GM19351 (cell line): Measurements from ENCODE around the gene PALLD.

Experiments
- ATAC-seq: cut with Tn5 transposase; IDR thresholded peaks from one replicate; pipeline ENCODE4 v1.9.1; 2021; ENCODE audit warnings: mild to moderate bottlenecking, moderate library complexity; ENCODE audit not compliant: unreplicated experiment

The PALLD gene

DNA sequence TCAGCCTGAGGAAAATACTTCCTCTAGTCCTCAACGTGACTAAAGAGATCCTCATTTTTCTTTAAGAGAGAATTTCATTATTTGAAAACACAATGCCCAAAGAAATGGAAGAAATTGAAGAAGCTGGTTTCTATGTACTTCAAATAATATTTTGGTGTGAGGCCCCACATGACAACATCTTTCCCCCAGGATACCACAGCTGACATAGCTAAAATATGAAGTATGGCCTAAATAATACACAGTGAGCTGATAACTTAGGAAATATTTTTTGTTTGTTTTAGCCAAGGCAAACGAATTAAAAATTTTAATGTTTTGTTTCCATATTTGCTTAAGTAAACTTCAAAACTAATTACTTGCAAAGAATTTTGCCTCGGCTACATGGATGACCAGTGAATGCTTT is 364.0 kb downstream of the PALLD start:
- ATAC-seq, result no peak

DNA sequence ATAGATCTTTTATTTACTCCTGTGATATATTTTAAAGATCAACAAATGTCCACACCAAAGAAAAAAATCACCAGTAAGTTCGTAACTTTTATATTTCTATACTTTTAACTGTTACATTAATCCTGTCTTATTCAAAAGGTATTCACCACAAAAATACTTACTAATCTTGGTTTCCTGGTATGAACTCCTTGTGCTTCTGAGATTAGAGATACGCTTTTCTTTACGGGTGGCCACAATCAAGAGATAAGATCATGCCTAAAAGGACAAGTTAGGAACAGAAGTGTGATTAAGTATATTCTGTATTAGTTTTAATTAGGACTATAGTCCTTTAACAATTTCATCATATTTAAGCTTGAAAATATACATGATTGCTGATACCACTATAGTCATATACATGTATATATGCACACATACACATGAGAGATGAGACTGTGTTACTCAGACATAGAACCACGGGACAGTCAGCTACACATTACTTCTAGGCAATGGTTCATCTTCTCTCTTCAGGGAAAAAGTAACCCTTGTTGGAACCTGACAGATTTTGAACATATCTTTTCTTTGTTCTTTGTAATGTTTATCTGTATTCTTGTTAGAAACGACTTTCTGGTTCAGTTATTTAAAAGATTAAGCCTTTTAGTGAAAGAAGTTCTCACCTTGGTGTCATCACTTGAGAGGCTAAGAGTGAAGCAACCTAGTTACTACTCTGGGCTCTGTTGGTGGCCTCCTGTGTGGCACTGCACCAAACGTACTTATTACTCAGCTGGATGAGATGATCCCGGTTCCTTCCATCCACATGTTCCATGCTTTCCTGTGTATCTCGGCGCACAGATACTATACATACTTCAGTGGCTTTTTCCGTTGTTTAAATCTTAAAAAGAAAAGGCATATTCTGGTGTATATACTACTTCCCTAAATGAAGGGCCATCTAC is 367.1 kb downstream of the PALLD start:
- no peak for ATAC-seq

DNA sequence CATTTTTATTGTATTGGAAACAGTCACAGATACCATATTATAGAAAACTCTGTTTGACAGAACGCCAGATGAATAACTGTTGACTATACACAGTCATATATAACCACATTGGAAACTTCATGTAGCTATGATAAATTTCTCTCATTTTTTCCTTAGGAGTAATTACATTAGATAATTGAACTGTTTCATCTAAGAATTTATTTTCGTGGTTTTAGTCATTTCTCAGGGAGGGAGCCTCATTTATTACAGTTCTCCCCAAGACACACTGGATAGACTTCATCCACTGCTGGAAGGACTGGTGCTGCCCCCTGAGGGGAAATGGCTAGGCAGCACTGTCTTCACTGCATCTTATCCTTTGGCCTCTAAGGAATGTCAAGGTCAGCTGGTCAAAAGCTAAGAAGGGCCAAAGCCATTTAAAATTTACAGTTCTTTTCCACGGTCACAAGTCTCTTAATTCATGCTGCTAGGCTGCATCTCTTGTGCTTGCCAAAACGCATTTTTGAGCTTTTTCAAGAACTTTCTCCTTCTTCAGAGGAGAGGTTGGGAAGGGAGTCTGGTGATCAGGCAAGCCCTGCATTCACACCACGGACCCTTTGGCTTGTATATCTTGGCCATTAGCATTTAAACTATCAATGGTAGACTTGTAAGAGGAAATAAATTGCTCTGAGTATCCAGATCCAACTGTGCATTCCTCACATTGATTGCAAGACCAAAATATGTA is 368.1 kb downstream of the PALLD start:
- no peak for ATAC-seq

DNA sequence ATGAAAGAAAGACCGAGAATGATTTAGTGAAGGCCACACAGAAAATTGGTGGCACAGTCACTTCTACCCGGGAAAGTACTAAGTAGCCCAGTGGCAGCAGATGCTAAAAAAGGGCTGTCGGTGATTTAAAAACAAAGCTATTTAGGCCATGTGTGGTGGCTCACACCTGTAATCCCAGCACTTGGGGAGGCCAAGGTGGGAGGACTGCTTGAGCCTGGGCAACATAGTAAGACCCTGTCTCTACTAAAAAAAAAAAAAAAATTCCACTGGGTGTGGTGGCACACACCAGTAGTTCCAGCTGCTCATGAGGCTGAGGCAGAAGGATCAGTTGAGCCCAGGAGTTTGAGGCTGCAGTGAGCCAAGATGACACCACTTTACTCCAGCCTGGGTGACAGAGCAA is 369.0 kb downstream of the PALLD start:
- ATAC-seq, result no peak

DNA sequence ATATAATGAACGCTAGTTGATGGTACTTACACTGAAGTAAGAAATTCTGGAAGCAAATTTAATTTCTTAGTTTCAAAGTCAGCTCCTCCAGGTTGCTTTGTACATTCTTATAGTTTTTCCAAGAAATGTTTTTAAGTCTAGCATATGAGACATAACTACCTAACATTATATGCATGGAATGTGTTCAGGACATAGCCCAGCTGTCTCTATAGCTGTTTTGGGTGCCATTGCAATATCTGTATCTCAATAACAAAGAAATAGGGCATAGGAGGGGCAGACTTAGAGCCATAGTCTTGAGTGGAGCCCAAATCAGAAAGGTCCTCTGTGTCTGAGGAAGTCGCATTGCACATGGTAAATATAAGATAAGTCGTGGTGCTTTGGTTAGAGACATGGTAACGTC is 369.8 kb downstream of the PALLD start:
- ATAC-seq, result no peak

DNA sequence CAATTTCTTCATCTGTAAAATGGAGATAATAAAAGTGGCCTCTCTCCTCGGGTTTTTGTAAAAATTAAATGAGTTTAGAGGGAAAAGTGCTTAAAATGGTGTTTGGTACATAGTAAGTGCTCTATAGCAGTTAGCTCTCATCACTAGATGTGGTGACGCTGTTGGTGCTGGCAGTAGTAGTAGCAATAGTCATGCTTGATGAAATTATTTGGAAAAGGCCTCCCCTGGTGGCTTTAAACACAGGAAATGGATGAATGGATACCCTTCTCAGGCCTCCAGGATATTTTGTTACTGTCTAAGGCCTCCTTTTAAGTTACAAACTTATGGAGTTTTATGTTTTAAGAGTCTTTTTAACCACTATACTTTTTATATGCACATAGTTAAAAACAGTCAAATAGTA is 370.3 kb downstream of the PALLD start:
- ATAC-seq, result no peak

DNA sequence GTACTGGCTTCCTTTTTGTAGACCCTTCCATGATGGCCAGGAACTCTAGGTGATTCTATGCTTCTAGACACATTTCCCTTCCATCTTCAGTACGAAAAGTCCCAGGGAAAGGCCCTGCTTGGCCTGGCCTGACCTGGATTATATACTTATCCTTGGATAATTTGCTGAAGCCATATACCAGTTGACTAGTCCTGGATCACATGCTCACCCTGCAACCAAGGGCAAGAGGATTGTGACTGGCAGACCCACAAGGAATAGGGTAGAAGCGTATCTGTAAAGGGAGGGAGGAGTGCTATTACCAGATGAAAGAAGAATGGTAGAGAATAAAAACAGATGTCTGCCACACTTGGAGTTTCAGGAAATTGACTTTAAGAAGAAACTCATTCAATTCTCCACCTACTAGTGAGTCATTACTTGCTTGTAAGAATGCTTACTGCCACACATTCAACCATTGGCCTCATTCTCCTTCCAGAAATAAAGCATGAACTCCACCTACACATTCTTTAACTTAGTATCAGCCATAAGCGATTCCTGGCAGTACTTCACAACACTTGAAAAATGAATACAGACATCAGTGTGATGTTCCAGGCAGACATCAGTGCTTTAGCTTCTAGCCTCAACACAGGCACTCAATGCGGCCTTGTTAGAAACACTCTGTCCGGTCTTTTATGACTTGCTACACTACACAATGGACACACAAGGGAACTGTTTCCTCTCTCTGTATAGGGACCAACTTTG is 371.4 kb downstream of the PALLD start:
- no peak for ATAC-seq

DNA sequence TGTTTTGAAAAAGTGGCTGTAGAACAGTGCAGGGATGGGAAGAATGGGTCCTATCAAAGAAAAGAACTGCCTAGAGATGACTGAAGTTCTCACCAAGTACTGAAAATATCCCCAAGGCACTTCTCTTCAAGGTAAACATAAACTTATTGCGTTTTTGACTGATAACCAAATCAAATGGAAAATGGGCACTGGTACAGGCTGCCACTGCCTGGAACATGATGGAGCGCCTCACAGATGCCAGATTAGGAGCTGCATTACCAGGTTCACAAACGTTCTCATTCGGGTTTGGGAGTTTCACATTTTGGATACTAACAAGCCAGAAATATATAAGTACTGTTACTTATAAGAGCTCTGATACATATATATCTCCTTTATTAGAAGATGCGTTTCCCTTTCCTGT is 371.9 kb downstream of the PALLD start:
- ATAC-seq, result no peak

DNA sequence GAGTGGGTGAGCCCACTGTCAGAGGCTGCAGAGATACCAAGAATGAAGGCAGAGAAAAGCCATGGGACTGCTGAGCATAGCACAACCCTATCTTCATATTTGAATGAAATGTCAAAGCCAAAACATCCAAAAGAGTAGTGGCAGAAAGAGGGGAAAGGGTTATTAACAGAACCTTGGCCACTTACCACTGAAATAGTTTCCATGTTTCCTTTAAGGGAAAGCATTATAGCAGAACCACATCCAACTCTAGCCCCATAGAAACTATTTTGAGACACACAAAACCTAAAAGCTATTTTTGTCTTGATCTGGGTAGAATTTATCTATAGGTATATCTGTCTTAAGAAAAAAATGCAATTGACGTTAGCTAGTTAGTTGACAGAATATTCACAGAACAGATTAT is 373.2 kb downstream of the PALLD start:
- ATAC-seq, result no peak

DNA sequence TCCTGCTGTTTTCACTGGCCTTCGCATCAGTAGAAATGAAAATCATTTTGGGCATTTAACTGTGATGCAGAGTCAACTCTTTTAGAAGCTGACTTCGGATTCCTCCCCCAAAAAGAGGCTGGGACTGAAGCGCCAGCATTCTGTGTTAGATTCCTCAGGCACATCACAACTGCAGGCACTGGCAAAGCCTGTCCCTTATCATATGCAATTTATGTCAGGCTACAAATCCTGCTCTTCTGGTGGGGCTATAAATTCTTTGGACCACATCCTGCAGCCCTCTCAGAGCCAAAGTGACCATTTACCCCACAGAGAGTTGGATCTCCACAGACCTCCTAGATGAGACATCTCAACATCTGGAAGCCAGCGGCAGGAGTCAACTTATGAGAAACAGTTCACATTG is 374.8 kb downstream of the PALLD start:
- ATAC-seq, result no peak

DNA sequence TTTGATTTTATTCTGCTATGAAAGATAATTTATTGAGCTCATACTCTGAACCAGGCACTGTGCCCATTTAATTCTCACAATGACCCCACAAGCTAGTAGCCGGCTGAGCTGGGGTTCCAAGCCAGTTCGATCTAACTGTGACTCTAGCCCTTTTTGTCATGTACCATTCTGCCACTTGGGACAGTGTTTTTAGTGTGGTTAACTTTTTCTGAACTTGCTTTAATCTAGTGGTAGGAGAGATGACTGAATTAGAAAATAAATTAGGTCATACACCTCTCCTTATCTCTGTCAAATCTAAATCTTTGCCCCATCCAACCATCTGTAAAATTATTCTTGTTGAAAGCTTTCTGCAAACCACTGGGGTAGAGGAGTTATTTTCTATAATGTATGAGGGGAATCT is 377.2 kb downstream of the PALLD start:
- no peak for ATAC-seq

DNA sequence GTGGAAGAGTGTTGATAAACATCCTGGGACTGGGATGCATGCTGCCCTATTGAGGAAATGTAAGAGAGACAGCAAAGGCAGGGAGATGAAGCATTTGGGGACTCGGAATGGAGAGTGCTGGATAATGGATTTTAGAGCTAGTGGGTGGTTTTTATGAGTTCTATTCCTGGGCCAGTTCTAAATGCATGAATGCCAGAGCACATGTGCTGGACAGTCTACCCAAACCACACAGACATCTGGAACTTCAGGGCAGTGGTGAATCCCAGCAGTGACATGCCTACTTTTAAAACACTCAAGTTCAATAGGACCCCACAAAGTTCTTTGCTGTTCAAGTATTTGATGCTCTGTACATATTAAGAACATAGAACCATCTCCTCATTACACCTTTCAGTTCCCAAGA is 379.3 kb downstream of the PALLD start:
- ATAC-seq, result no peak

DNA sequence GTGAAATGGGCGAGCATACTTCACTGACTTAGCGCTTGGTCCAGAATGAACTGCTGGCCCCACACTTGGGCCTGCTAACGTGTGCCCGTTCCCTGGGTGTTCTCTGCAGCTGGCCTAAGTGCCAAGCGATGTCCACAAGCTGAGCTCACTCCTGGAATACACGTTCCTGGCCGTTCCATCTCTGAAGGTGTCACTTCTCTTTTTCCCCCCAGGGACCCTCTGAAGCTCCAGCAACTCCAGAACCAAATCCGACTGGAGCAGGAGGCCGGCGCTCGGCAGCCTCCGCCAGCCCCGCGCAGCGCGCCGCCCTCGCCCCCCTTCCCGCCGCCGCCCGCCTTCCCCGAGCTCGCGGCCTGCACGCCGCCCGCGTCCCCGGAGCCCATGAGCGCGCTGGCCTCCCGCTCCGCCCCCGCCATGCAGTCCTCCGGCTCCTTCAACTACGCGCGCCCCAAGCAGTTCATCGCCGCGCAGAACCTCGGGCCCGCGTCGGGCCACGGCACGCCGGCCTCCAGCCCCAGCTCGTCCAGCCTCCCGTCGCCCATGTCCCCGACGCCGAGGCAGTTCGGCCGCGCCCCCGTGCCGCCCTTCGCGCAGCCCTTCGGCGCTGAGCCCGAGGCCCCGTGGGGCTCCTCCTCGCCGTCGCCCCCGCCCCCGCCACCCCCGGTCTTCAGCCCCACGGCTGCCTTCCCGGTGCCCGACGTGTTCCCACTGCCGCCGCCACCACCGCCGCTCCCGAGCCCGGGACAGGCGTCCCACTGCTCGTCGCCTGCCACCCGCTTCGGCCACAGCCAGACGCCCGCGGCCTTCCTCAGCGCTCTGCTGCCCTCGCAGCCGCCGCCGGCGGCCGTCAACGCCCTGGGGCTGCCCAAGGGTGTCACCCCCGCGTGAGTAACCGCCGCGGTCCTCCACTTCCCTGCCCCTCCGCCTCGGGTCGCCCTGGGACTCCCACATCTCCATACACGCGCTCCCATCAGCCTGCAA is 380.9 kb downstream of the PALLD start:
- ATAC-seq, result peak; percentile 34

DNA sequence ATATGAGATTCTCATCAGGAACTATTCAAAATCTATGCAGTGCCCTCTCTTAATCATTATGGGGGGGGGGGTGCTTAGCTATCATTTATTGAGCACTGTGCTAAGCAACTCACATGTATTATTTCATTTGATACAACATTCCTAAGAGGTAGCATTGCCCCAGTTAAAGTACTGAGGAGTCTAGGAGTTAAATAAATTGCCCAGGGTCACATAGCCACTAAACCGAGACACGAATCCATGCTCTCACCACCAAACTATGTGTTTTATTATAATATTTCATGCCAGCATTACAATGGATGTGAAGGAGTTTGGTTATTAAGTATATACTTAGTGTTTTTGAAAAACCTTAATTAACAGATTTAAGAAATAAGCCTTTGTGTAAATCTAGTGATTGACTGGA is 381.8 kb downstream of the PALLD start:
- ATAC-seq, result no peak

DNA sequence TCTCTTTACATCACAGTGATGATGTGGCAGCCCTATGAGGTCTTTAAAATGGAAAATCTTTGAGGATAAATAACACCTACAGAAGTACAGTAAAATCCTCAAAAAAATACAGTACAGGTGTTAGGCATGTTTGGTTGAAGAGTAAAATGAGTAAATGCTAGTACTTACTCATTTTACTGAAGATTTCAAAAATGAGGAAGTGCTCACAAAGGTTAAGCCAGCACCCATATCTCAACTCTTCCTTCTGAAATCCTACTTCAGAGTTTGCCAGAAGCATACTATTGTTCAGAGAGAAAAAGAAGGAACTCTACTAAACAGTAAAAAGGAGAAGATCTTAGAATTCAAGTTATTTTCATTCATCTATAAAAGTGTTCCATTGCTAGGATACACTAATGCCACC is 382.3 kb downstream of the PALLD start:
- peak; percentile 44 for ATAC-seq

DNA sequence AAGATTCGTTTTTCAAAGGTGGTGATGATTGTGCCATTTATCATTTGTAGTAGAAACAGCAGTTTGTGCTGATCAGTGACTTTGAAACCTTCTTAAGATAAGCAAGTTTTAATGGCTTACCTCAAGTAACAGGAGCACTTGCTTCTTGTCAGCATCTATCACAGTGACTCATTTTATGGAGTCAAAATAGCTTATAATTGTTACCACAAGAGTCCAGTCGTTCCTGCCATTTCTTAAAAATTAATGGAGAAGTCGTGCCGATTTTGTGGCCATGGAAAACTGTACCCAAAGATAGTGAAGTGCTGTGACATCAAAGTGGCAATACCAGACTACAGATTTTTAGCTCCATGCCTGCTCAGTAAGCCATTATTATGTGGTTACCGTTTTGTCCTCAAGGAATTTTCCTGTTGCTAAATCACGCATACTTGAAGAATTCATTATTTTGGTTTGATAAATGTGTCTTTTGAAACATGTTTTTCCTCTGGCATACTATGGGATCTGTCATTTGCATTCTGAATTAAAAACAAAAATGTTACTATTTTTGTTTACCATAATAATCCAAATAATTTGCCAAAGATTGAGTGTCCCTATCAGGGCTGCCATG is 383.3 kb downstream of the PALLD start:
- ATAC-seq, result no peak

DNA sequence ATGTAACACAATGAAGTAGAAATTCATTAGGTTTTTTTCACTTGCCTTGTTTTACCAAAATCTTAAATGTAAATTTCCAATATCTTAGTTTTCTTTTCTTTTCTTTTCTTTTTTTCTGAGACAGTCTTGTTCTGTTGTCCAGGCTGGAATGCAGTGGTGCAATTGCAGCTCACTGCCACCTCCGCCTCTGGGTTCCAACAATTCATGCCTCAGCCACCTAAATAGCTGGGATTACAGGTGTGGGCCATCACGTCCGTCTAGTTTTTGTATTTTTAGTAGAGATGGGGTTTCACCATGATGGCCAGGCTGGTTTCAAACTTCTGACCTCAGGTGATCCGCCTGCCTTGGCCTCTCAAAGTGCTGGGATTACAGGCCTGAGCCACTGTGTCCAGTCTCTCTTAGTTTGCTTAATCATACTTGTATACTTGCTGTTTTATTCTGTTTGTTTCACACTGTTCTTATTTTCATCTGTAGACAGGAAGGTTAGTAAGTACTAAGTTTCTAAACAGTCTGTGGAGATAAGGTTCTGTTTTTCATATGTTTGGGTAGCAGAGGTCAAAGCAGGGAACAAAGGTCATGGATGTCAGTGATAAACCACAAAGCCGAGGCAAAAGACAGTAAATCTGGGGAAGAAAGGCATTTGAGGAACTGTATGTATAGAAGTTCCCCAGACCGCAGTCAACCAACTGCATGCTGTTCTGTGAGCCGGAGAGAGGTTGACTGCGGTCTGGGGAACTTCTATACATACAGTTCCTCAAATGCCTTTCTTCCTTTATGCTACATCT is 384.2 kb downstream of the PALLD start:
- ATAC-seq, result peak; percentile 77

DNA sequence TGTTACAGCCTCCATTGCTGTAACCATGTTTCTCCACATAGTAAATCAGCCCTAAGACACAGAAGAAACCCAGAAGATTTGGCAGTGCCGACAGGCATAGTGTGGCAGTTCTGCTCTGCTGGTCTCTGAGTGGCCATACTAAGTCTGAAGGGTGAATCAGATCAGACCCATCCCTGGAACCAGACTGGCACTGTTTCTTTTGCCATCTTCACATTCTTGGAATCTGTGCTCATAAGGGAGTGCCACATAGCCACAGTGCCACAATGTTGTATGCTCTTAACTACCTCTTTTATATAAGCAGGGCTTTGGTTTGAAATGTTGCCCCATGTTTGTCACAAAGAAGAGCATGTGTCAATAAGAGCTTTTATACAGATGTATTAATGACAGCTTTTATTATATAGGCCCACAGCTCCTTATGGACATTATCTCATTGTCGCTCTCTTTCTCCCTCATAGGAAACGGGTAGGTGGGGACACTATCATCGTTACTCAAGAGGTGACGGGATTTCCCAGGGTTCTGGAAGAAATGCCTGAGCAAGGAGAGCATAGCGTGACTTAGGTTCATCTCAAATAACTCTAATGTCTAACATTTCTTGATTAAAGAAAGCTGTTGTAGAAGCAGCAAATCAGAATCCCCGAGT is 385.0 kb downstream of the PALLD start:
- ATAC-seq, result no peak
